Loucy (cell line): ENCODE measurements around the gene TSPAN32.
"Not testable (repeated sequence)": the region's sequence is repeated elsewhere in the genome, so short reads cannot be mapped to it uniquely, and the experiment has no call there.

Source experiments
- H2AFZ ChIP-seq: fragments of 200-600 bp; sonication (generic); 2 replicates; pipeline ENCODE4 v1.6.0; 2016; ENCODE audit warnings: antibody characterized with exemption, mild to moderate bottlenecking, low read length, moderate library complexity
- H3F3A ChIP-seq: fragments of 200-600 bp; 2 replicates; pipeline ENCODE4 v1.6.0; 2016; ENCODE audit warnings: antibody characterized with exemption, low read depth, mild to moderate bottlenecking
- H3K27me3 ChIP-seq: fragments of 200-600 bp; sonication (generic); 2 replicates; pipeline ENCODE4 v1.6.1; 2014; ENCODE audit warnings: low read length, mild to moderate bottlenecking; ENCODE audit not compliant: insufficient read depth, poor library complexity, severe bottlenecking
- H3K36me3 ChIP-seq: fragments of 200-600 bp; sonication (generic); 2 replicates; pipeline ENCODE4 v1.6.1; 2016; ENCODE audit warnings: low read length; ENCODE audit not compliant: insufficient read depth
- H3K4me1 ChIP-seq: fragments of 200-600 bp; sonication (generic); 2 replicates; pipeline ENCODE4 v1.5.1; 2014; ENCODE audit warnings: low read length, mild to moderate bottlenecking; ENCODE audit not compliant: insufficient read depth, poor library complexity, severe bottlenecking
- H3K4me2 ChIP-seq: fragments of 200-600 bp; sonication (generic); 2 replicates; pipeline ENCODE4 v1.6.0; 2014; ENCODE audit warnings: antibody characterized with exemption, low read length, low read depth, mild to moderate bottlenecking; ENCODE audit not compliant: poor library complexity, severe bottlenecking
- H3K4me3 ChIP-seq: fragments of 200-600 bp; sonication (generic); 2 replicates; pipeline ENCODE4 v1.5.1; 2014; ENCODE audit warnings: low read length, mild to moderate bottlenecking, mixed read lengths; ENCODE audit not compliant: poor library complexity, severe bottlenecking
- H3K79me2 ChIP-seq: fragments of 200-600 bp; sonication (generic); 2 replicates; pipeline ENCODE4 v1.6.1; 2014; ENCODE audit warnings: low read length; ENCODE audit not compliant: insufficient read depth
- H3K9ac ChIP-seq: fragments of 200-600 bp; sonication (generic); 2 replicates; pipeline ENCODE4 v1.6.0; 2014; ENCODE audit warnings: mild to moderate bottlenecking, low read depth, low read length, moderate library complexity; ENCODE audit not compliant: poor library complexity, severe bottlenecking
- H3K9me2 ChIP-seq: fragments of 200-600 bp; sonication (generic); replicated peaks from 2 replicates; pipeline ENCODE4 v1.6.1; 2016; ENCODE audit warnings: low read depth, low read length, mixed read lengths
- H3K9me3 ChIP-seq: fragments of 200-600 bp; sonication (generic); 2 replicates; pipeline ENCODE4 v1.6.1; 2014; ENCODE audit warnings: mild to moderate bottlenecking, antibody characterized with exemption, low read length, low read depth; ENCODE audit not compliant: insufficient read depth
- H4K20me1 ChIP-seq: fragments of 200-600 bp; sonication (generic); 2 replicates; pipeline ENCODE4 v1.6.0; 2014; ENCODE audit warnings: antibody characterized with exemption, low read length, mild to moderate bottlenecking; ENCODE audit not compliant: insufficient read depth, poor library complexity, severe bottlenecking
- CTCF ChIP-seq: fragments of 200-600 bp; sonication (generic); conservative IDR thresholded peaks from 2 replicates; pipeline ENCODE4 v1.5.1; 2014; ENCODE audit warnings: mild to moderate bottlenecking, antibody characterized with exemption, low read length
- EZH2phosphoT487 ChIP-seq: fragments of 200-600 bp; IDR thresholded peaks from 2 replicates; pipeline ENCODE4 v1.6.1; 2018; ENCODE audit warnings: antibody characterized with exemption, mild to moderate bottlenecking, moderate library complexity, borderline replicate concordance

Gene TSPAN32

GRCh38 chr11:2338760-2339159, 36.9 kb downstream of the TSPAN32 start:
- H3F3A ChIP-seq, H3K9ac ChIP-seq, H3K27me3 ChIP-seq, H3K4me1 ChIP-seq, H3K9me2 ChIP-seq, H4K20me1 ChIP-seq, H2AFZ ChIP-seq, H3K4me3 ChIP-seq, H3K9me3 ChIP-seq, H3K36me3 ChIP-seq, H3K4me2 ChIP-seq, H3K79me2 ChIP-seq: not testable (repeated sequence)
- peak; percentile 29; the same call in 1 of the 2 replicates for TF ChIP-seq CTCF

- H3K4me2 ChIP-seq = no peak overlapping the region
- no peak overlapping the region for H3K4me3 ChIP-seq
- H4K20me1 ChIP-seq = no peaks in the 10 kb centered on the region
- H3K36me3 ChIP-seq = no peaks in the 10 kb centered on the region
- no peaks in the 10 kb centered on the region for H3F3A ChIP-seq
- no peaks in the 10 kb centered on the region for H3K9me2 ChIP-seq
- no peak overlapping the region for H3K9ac ChIP-seq
- H2AFZ ChIP-seq = no peak overlapping the region
- no peaks in the 10 kb centered on the region for H3K27me3 ChIP-seq
- no peak for TF ChIP-seq CTCF
- TF ChIP-seq EZH2phosphoT487 = no peak
- no peaks in the 10 kb centered on the region for H3K4me1 ChIP-seq
- no peaks in the 10 kb centered on the region for H3K79me2 ChIP-seq
- H3K9me3 ChIP-seq = no peaks in the 10 kb centered on the region
These were observed 40.7 kb downstream of the TSPAN32 start for GRCh38 chr11:2342557-2342956.

GRCh38 chr11:2342981-2343380, 41.2 kb downstream of the TSPAN32 start:
- H3K4me3 ChIP-seq = no peak overlapping the region
- H3K4me1 ChIP-seq = no peaks in the 10 kb centered on the region
- no peaks in the 10 kb centered on the region for H3K27me3 ChIP-seq
- TF ChIP-seq CTCF (no peak), EZH2phosphoT487 (no peak)
- no peaks in the 10 kb centered on the region for H3K9me2 ChIP-seq
- H3F3A ChIP-seq = no peaks in the 10 kb centered on the region
- H3K79me2 ChIP-seq = no peaks in the 10 kb centered on the region
- no peak overlapping the region for H2AFZ ChIP-seq
- no peak overlapping the region for H3K4me2 ChIP-seq
- H3K9me3 ChIP-seq = no peaks in the 10 kb centered on the region
- no peaks in the 10 kb centered on the region for H4K20me1 ChIP-seq
- H3K9ac ChIP-seq = no peak overlapping the region
- no peaks in the 10 kb centered on the region for H3K36me3 ChIP-seq
